ENCODE measurements around the gene TENM3.

The TENM3 gene

DNA sequence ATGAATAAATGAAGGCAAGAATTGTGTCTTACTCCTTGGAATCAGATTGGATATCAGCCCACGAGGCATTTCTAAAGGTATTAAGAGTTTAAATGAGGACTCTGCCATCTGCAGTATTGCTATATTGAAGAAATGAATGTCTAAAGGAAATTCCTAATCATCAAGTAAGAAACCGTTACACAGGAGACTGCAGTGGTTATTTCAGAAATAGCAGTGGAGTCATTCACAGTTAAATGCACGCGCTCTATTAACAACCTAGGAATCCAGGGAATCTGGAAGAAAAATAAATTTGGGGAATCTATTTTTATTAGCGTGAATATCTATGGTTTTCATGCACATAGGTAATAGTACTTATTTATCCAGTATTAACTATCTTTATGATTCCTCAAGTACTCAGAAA lies 334.2 kb downstream of the TENM3 start:
- DNase-seq: no peak

DNA sequence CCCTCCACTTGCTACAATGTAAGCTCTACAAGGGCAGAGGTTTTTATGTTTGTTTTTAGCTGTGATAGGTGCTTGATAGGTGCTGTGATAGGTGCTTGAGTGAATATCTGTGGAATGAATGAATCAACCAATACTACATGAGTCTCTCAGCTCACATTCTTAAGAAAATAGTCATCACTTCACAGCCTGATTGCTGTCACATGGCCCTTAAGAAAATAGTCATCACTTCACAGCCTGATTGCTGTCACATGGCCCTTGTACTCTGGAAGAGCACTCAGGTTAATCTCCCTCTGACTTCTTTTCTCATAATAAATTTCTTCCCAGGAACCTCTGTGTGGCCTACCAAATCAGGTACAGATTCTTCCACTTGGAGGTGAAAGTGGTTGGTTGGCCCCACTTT lies 335.2 kb downstream of the TENM3 start:
- no peak for DNase-seq

DNA sequence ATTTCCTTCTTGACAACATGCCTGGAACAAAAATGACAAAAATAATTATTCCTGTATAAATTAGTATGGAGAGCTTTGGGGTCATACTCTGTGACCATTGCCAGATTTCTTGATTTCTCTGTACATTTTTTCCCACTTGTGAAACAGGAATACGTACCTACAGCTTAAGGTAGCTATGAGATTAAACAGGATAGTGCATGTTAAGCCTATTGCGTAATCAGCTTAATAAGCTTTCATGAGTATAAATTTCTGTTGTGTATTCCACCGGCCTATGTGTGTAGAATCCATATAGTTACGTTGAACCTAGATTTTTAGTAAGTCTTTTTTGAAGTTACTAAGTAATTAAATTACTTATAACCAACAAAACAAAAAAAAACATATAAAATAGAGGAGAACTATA lies 339.0 kb downstream of the TENM3 start:
- no peak for DNase-seq

DNA sequence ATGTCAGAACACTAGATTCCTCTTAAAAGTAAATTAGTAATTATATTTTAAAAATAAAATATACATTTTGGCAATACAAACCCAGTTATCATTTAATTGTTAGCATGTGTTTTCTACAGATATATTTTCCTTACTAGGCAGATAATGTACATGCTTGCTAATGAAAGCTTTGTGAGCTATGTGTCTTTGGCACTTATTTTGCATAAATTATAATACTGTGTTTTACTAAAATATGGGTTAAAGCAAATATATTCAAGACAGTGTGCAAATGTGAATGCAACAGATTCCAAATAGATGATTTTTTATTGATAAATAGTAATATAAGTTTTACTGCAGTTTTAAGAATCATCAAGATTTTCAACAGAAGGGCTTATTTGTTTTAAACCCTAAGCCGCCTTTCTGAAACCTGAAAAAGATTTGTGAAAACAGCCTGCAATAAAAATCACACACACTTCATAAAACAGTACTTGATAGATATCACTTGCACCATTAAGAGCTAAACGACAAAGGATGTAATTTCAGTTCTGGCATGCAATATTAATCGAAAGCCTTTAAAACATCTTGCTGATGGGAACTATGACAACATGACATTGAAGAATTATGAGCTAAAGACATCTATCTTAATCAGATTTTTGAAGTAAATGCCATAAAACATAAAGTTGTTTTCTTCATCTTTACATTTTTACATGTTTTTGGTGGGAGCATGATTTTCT lies 340.7 kb downstream of the TENM3 start:
- DNase-seq: no peak

DNA sequence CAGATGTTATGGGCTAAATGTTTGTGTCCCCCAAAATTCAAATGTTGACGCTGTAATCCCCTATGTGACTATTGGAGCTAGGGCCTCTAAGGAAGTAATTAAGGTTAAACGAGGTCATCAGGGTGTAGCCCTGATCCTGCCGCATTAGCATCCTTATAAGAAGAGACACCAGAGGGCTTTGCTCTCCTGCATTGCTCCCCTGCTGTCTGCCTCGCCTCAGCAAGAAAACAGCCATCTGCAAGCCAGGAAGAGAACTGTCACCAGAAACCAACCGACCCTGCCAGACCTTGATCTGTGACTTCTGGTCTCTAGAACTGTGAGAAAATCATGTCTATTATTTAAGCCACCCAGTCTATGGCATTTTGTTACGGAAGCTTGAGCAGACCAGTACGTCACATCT lies 342.1 kb downstream of the TENM3 start:
- peak; percentile 24 for DNase-seq

DNA sequence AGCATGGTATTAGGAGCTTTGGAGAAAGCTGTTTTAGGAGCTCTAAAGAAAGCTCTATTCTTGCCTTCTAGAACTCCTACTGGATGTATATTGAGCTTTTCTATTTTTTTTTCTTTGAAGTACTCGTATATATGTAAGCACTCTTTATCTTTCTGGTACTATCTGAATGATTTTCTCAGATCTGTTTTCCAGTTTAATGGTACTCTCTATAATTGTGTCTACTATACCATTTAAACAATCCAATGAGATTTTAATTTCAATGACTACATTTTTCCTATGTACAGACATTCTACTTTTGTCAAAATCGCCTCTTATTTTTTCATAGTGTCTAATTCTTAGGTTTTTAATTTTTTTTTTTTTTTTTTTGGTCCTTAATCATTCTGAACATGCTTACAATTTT lies 345.9 kb downstream of the TENM3 start:
- no peak for DNase-seq

DNA sequence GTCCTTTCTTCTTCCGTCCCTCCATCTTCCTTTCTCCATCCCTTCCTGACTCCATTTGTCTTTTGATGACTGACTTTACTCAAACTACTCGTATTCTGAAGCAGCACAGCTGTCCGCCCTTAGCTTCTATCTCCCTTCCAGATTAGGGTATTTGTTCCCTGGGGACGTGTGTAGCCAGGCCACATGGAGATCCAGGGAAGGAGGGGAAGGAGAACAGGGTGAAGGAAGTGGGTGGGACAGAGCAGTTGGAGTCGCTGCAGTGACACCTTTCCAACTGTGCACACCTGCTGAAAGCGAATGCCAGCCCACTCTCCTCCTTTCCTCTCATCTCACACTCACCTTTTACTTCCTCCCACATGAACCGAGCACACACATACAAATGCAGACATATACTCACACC lies 350.2 kb downstream of the TENM3 start:
- peak; percentile 15 for DNase-seq

DNA sequence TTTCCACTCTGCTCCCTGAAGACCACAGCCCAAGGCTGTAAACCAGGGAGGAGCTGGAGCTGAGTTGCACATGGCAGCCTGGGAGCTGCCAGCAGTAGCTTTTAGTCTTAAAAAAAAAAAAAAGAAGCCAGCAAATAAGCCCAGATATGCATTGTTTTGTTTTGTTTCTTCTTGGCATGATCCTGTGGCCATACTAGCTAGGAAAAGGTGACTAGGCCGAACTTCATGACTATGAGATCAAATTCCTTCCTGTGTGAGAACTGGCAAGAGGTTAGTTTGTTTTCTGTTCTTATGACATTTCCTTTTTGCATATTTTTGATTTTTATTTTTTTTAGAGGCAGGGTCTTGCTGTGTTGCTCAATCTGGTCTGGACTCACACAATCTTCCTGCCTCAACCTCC lies 350.7 kb downstream of the TENM3 start:
- no peak for DNase-seq

DNA sequence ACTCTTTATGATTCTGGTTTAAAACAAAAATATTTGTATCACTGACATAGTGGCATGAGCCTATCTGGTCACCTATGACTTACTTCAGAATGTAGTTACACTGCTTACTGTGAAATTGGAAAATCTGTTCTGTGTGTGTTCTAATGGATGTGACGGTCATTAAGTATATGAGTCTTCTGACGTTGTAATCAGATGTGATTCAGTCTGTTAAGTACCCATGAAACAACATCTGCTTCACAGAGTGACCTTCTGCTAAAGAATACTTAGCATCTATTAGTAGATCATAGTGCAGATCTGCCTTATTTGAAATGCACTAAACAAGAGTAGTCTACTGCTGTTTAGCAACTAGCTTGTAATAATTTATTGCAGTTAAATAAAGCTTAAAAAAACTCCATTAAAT lies 356.9 kb downstream of the TENM3 start:
- peak; percentile 78 for DNase-seq

DNA sequence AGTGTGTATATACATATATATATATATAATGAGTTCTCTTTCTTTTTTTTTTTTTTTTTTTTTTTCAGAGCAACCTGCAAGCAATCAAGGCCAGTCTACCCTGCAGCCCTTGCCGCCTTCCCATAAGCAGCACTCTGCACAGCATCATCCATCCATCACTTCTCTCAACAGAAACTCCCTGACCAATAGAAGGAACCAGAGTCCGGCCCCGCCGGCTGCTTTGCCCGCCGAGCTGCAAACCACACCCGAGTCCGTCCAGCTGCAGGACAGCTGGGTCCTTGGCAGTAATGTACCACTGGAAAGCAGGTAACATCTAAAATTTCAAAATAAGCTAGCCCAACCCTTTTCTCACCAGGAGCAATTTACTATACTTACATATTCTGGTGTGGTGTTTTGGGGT lies 357.7 kb downstream of the TENM3 start:
- no peak for DNase-seq

DNA sequence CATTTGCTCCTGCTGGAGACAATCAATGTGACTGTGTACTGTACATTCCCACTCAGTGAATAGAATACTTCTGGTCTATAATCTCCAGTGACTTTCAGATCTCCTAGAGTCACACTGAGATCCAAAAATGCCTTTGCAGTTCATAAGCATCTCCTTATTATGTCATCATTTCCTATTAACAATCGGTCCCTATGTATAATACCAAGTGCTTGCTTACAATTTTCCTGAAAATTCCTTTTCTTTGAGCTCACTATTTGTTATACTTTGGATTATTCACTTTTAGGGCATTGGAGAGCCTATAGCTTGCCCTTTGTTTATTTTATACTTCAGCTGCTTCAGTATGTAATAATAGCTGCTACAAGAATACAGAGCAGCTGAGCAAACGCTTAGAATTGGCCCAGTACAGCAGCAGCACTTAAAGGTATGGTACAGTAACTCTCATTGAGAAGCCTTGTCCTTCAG lies 361.0 kb downstream of the TENM3 start:
- DNase-seq: no peak

DNA sequence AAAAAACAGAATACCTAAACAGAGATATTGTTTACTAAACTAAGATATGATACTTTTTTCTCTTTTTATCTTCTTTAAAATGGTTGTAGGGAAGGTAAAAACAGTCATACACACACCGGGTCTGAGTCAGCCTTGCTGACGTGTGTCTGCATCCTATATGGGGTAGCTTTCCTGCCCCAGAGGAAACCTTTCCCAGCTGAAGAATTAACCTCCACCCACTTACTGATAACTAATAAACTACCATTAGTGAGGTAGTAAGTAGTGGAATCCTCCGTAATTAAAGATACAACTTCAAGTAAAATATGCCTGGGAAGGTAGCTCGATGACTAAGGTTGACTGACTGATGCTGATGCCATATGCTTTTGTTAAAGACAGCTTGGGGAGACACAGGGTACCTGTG lies 361.8 kb downstream of the TENM3 start:
- DNase-seq: no peak

DNA sequence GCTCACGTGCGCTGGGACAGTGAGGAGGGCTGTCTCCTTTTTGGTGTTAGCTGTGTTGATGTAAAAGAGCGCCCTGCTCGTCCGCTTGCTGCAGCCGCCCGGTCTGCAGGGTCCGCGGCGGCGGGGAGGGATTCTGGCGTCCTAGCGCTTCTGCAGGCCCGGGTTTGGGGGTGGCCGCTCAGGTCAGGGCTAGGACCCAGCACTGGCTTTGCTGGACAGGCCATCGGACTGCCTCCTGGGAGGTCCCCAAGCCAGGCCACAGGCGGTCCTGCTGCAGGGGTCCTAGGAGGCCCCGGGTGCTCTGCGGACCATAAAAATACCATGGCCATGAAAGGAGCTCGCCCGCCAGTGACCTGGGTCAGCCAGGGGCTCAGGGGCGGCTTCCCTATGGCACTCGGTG lies 365.3 kb downstream of the TENM3 start:
- no peak for DNase-seq

DNA sequence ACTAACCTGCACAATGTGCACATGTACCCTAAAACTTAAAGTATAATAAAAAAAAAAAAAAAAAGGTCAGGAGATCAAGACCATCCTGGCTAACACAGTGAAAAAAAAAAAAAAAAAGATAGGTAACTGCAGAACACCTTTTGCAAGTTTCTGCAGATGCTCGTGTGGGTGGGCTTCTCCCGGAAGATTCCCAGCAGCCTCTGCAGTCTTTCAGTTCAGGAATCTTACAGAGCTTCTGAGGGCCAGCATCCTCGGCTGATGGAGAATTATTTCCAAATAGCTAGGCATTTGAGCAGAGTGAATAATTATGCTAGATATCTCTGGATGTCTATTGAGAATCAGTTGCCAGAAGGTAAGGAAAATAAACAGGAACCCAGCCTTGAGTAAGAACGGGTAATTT lies 373.3 kb downstream of the TENM3 start:
- no peak for DNase-seq

DNA sequence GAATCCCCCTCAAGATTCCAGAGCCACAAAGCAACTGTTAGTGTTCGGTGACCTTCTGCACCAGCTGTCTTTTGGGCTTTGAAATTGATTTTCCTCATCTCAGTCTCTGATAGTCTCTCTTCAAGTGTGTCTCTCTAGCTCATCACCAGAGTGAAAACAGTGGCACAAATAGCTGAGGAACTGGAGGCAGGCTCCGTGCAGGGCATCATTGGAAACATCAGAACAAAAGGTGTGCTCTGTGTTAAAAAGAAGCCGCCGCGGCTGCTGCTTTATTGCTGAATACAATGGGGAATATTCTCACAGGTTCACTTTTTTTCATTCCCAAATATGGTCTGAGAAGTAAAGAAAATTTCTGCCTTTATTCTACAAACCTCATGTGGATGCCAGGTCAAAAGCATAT lies 376.5 kb downstream of the TENM3 start:
- no peak for DNase-seq

DNA sequence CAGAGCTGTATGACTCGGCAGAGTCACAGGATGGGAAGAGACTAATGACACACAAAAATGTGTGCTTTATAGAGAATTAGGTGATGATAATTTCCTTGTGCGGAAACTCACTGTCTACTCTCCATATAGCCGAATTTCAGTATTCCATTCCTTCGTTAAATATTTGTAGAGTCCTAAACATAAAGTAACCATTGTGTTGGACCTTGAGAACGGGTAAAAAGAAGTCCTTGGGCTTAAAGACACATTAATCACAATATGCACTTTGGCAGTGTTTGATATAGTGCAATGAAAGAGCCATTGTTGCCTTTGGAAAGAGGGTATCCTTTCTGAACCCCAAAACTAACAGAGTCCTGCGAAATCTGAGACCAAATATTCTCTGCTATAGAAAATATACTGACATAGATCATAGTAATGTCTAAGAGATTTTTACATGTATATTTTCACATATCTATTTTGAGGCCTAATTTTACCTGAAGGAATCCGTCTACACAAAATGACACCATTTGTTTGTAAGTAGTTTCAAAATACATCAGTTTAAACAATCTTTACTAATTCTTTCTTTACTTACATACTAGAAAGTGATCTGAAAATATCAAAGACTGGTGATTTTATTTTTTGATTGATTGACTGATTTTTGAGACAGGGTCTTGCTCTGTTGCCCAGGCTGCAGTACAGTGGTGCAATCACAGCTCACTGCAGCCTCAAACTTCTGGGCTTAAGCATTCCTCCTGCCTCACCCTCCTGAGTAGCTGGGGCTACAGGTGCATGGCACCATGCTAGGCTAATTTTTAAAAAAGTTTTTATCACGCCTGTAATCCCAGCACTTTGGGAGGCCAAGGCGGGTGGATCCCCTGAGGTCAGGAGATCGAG lies 377.1 kb downstream of the TENM3 start:
- DNase-seq: no peak

DNA sequence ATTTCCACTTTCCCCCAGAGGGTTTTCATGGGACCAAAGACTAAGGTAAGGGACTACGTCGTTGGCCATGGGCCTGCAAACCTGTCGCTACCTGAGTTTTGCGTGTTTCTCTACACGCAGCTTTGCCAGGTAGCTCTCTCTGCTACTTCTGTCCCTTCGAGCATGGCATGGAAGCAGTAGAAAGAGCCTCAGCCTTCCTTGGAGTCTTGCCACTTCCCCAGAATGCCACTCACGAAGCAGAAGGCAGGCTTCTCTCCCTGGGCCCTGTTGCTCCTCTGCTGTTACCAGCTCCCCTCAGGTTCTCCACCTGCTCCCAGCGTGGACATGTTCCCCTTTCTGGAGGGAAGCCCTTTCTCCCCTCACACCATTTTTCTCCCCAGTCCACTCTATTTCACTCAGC lies 381.1 kb downstream of the TENM3 start:
- no peak for DNase-seq

DNA sequence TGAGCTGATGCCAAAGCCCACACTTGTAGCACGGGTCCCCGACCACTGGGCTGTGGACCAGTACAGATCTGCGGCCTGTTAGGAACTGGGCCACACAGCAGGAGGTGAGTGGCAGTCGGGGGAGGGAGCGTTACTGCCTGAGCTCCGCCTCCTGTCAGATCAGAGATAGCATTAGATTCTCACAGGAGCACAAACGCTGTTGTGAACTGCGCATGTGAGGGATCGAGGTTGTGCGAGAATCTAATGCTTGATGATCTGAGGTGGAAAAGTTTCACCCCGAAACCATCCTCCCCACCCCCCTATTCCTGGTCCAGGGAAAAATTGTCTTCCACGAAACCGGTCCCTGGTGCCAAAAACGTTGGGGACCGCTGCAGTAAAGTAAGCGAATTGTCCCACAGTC lies 382.0 kb downstream of the TENM3 start:
- DNase-seq: no peak

DNA sequence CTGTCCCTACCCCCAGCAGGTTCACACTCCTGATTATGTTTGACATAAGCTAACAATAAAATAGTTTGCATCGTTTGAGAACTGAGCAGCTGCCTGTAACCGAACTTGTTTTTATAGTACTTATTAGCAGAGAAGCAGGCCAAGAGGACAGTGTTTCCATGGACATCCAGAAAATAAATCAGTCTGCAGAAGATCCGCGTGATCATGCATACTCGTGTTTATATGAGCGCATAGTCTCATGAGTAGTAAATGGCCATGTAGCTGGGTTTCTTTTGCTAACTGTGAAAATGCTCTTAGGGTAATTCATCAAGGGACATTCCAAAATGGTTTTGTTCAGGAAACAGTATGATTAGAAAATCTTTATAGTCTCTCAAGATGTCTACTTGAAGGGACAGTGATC lies 384.8 kb downstream of the TENM3 start:
- DNase-seq: no peak

DNA sequence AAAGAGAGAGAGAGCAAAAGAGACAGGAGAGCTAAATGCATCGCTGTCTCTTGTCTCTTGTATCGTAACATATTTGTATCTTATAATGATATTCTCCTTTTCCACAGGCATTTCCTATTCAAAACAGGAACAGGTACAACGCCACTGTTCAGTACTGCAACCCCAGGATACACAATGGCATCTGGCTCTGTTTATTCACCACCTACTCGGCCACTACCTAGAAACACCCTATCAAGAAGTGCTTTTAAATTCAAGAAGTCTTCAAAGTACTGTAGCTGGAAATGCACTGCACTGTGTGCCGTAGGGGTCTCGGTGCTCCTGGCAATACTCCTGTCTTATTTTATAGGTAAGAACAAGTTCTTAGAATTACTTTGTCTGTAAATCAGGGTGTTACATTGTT lies 385.3 kb downstream of the TENM3 start:
- DNase-seq: no peak

DNA sequence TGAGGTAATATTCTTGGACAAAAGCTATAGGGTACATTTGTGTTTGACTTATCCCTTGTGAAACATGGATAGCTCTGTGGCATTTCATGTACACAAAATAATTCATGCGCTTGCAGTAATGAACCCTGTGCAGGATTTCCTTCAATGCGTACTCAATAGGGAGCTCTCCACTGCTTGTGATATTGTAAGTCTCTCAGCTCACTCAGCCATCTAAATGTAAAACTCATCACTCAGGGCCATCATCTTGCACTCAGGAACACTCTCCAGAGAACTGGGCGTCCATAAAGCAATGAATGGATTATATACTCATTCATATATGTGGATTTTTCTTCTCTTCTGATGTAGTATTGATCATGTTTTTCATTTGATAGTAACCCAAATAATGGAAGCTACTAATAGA lies 385.9 kb downstream of the TENM3 start:
- DNase-seq: no peak

DNA sequence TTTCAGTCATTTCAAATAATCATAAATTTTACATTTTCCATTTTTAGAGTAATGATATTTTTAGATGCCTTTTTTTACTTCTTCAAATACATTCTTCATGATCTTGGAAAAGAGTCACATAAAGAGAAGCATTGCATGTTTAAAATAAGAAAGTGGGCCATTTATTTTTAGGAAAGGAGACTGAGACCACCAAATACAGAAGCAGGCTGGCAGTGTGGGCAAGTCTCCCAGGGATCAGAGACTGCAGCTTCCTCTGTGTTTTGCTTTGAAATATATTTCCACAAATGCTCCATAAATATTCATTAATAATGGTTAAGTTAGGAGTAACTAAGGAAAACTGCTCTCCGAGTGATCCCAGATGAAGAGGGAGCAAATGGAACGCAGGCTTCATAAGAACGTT lies 397.3 kb downstream of the TENM3 start:
- no peak for DNase-seq

DNA sequence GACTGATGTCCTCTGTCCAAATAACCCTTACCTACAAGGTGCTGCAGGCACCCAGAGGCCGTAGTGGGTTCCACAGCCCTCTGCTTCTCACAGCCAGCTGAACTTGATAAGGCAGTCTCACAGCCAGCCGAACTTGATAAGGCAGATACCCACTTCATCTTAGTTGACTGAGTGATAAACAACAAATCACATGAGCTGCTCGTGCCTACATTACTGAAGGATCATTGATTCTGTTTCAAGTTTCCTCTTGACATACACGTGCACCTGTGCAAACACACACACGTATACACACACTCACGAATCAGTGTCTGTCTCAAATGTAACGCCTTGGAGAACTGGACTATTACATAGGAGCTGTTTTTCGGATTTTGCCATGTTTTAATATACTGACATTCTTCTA lies 397.7 kb downstream of the TENM3 start:
- no peak for DNase-seq

DNA sequence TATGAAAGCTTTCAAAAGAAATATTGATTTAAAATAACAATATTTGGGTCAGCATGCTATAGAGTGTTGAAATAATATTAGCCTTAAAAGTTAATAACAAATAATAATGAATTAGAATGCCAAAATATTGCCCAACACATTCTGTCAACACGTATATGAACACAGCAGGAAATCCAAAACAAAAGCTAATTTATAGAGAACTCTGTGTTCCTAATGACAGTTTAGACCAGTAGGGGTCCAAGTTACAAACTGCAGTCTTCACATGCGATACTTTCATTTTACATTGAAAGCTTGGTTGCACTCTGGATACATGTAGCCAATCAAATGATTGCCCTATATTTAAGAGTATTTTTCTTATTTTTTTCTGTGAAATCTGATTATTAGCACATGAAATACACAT lies 399.6 kb downstream of the TENM3 start:
- no peak for DNase-seq

All from NCI-H524 treated with DMSO at 0.1 percent for 48 hours (cell line).